ENCODE results near the gene TMEM38B.

- TF ChIP-seq, protein P1, sequence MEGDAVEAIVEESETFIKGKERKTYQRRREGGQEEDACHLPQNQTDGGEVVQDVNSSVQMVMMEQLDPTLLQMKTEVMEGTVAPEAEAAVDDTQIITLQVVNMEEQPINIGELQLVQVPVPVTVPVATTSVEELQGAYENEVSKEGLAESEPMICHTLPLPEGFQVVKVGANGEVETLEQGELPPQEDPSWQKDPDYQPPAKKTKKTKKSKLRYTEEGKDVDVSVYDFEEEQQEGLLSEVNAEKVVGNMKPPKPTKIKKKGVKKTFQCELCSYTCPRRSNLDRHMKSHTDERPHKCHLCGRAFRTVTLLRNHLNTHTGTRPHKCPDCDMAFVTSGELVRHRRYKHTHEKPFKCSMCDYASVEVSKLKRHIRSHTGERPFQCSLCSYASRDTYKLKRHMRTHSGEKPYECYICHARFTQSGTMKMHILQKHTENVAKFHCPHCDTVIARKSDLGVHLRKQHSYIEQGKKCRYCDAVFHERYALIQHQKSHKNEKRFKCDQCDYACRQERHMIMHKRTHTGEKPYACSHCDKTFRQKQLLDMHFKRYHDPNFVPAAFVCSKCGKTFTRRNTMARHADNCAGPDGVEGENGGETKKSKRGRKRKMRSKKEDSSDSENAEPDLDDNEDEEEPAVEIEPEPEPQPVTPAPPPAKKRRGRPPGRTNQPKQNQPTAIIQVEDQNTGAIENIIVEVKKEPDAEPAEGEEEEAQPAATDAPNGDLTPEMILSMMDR (IDR thresholded peaks at IDR 0.05), result no peak
- TF ChIP-seq POLR2A (IDR thresholded peaks at IDR 0.05), result no peak
These were observed 31.9 kb upstream of the TMEM38B start, which contains the start of gene TAL2 for GRCh38 chr9:105662184-105663104.

Data from breast epithelium (tissue), 3 donors.